Measurements from ENCODE around the gene SMIM38.

Gene SMIM38

GRCh38 chr11:69154211-69154913, 1.4 kb upstream of the SMIM38 start:
- TF ChIP-seq CTCF (IDR thresholded peaks at IDR 0.05): no peak

DNA sequence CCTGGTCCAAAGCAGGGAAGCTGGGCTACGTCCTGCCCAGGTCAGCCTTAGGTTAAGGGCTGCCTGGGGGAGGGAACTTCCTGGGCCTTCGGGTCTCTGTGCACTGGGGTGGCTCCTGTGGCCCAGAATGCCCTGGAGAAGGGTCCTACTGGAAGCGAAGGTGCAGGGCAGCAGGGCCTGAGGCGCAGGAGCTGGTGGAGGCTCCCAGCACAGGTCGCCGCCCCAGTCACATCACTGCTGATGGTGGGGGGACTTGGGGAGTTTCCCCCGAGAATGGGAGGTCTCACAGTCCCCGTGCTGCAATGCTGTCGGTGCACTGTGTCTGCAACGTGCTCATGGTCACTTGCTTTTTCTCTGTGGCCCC, 815 bp upstream of the SMIM38 start:
- no peak for TF ChIP-seq CTCF (IDR thresholded peaks at IDR 0.05)

DNA sequence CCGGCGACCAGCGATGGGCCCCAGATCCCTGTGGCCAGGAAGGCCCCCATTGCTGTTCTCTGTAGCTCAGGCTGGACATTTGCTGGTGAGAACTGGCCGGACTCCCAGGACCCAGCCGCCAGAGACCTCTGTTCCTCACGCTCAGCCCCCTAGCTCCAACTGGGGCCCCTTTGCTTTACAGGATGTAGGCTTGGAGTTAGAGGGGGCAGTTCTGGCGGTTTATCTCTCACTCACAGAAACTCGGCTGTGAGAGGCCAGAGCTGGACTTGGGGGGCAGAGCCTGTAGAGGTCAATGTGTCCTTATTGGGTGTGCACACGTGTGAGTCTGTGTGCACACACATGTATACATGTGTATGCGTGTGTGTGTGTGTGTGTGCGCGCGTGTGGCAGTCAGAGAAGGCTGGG, 502 bp downstream of the SMIM38 start:
- TF ChIP-seq CTCF (IDR thresholded peaks at IDR 0.05): no peak

DNA sequence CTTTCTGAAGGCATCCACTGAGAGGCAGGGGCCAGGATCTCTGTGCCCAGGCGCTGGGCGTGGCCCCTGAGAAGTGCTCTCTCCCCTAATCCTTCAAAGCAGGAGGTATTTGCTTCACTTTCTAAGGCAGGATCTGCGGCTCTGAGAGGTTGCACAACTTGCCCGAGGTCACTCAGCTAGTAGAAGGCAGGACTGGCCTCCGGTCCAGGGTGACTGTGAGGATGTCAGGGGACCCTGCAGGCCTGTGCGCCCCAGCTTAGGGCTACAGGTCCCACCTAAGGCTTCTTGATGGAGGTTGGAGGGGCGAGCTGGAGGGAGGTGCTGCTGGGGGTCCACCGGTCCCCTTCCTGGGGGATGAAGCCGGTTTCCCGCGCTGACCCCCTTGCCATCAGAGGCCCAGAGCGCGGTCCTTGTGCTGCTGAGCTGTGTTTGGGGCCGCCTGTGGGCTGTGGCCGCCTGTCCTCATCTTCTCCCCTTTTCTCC, 979 bp downstream of the SMIM38 start:
- TF ChIP-seq CTCF (IDR thresholded peaks at IDR 0.05): no peak

DNA sequence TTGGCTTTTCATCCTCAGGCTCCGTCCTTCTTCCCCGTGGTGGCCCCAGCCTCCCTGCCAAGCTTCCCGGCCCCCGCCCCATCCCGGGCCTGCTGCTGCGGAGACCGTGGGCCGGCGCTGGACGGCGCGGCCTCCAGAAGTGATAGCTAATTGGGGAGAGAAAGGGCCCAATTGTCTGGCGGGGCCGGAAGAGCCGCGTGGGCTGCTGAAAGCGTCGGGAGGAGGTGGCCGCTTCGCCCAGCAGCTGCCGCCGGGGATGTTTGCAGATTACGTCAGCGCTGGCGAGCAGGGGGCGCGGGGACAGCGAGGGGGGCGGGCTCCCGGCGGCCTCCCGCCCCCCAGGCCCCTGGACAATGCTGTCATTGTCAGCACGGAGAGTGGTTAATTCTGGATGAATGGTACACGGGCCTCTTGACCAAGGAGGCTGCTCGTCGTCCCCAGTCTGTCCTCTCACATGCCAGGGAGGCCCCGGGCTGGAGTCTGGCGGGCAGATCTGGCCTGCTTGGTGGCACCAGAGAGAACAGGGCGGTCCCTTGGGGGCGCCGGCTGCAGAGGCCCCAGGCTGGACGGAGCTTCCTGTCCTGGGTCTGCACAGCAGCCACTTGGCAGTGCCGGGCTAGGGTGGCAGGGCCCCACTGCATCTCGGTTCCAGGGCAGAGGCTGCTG, 1.6 kb downstream of the SMIM38 start:
- TF ChIP-seq CTCF (IDR thresholded peaks at IDR 0.05): no peak

GRCh38 chr11:69157822-69158231, 2.1 kb downstream of the SMIM38 start:
- TF ChIP-seq CTCF (IDR thresholded peaks at IDR 0.05): no peak

GRCh38 chr11:69158301-69159149, 2.8 kb downstream of the SMIM38 start:
- no peak for TF ChIP-seq CTCF (IDR thresholded peaks at IDR 0.05)

Measured in LNCAP (cell line).